GM03348 (cell line): ENCODE measurements around the gene PLIN5.

ENCODE experiments used
- DNase-seq: peaks from one replicate; pipeline ENCODE4 v3.0.0; 2012; ENCODE audit warnings: low spot score

The PLIN5 gene

DNA sequence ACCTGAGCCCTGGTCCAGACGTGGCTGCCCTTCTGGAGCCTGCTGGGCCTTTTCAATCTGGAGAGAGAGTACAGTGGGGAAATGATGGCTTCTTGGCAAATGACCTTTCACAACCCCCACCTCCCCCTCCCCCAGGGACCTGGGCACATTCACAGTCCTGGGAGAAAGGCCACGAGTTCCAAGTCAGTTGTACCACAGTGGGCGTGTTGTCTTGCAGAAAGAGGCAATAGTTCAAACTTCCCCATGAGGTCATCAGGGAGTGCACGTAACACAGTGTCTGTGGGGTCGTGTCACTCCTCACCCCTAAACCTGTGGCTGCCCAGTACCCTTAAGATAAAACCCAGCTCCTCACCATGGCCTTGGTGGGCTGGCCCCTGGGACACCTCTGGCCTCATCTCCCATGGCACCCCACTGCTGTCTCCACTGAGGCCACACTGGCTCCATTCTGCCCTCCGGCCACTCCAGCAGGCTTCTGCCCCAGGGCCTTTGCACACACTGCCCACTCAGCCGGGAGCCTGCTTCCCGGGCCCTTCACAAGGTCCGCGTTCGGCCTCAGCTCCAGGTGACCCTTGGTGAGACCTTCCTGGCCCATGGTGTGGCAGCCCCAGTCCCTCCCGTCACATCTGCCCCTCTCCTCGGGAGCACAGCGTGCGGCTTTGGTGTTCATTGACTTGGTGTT is 30.0 kb downstream of the PLIN5 start:
- no peak for DNase-seq

DNA sequence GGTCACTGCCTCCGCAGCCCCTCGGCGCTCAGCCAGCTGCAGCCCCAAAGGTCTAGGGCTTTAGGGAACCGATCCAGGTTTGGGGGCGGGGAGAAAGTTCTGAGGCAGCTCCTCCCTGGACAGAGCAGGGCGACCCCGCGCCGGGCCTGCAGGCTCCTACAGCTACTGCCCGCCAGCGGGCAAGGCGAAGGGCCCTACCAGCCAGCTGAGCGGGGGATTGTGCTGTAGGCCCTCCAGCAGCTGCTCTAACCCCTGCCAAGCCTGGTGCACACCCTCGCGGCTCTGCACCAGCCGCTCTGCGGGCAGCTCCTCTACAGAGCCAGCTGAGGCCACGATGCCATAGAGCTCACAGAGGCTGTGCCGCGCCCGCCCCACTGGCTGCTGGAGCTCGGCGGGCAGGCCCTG is 30.7 kb downstream of the PLIN5 start:
- DNase-seq = no peak

DNA sequence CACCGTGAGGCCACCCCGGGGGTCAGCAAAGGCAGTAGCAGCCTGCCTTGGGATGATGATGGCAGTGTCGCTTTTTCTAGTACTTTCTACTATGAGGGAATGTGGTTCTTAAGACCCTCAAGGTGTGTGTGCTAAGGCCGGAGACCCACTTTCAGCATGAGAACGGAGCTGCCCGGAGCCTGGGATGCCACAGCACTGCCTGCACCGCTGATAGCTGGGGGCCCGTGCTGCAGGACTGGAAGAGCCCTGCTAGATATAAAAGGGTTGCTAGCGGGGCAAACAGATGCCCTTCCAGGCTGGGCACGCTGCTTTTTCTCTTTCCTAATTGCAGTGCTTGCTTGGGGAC is 31.2 kb downstream of the PLIN5 start:
- no peak for DNase-seq

DNA sequence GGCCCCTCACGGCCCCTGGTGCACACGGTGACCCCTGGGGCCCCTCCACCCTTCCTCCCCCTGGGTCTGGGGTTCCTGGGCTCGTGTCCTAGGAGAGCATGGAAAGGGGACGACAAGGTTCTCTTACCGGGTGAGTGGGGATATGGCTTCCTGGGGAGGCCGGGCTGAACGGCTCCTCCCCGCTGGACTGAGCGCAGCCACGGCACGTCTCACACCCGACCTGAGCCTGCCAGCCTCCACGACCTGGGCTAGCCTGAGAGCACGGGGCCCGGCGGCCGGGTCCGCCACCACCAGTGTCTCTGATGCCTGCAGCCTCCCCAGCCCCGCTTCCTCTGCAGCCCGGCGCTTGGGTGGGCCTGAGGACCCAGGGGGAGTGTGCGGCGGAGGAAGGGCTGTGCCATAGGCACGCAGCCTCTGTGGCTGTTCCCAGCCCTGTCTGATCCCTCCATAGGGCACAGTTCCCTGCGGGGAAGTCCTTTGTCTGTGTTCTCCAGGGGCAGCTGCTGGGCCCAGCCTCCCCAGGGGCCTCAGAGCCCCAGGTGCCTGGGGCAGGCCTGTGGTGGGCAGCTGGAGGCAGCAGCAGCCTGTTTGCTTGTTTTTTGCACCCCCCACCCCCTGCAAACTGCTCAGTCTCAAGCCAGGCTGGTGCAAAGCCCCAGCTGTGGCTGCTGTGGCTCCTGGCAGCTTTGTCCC is 31.7 kb downstream of the PLIN5 start:
- no peak for DNase-seq

DNA sequence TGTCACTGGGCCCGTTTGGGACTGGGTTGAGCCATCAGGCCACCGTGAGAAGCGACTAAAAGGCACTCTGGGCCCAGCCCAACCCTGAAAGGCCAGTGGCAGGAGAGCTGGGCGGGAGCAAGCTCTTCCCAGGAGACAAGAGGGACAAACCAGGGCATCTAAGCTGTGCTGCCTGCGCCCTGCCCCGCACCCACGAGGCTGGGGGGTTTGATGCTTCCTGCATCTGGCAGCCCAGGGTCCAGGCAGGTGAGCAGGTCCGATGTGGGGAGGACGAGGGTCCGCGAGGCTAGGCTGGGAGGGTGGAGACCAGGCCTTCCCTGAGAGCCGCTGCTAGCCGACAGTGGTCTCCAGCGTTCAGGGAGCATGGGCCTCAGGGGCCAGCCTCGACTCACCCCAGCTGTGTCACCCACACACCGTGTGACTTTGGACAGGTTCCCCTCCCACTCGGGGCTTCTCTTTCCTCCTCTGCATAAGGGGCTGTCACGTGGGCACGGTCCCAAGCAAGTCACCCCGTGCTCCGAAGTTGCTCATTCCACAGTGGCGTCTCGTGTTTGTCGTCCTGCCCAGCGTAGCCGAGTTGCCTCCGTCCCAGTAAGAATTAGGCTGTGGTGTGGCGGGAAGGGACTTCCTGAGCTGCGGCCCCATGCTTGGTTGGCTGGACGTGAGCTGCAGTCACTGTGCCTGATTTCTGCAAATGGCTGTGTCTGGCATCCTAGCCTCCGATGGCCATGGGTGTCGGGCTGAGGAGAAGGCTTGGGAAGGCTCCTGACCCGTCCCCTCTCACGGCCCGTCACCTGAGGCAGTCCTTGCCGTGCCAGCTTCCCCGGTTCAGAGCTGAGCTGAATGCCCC is 32.5 kb downstream of the PLIN5 start:
- no peak for DNase-seq

DNA sequence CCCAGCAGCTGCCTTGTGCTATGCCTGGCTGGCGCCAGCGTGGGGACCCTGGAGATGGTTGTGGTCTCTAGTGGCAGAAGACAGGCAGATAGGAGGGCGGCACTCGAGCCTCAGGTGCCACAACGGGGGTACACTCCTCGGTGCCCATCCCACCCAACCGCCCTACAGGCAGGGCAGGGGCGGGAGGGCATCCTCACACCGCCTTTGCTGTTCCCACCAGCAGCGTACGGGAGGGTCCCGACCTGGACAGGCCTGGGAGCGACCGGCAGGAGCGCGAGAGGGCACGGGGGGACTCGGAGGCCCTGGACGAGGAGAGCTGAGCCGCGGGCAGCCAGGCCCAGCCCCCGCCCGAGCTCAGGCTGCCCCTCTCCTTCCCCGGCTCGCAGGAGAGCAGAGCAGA is 33.3 kb downstream of the PLIN5 start:
- DNase-seq = no peak

DNA sequence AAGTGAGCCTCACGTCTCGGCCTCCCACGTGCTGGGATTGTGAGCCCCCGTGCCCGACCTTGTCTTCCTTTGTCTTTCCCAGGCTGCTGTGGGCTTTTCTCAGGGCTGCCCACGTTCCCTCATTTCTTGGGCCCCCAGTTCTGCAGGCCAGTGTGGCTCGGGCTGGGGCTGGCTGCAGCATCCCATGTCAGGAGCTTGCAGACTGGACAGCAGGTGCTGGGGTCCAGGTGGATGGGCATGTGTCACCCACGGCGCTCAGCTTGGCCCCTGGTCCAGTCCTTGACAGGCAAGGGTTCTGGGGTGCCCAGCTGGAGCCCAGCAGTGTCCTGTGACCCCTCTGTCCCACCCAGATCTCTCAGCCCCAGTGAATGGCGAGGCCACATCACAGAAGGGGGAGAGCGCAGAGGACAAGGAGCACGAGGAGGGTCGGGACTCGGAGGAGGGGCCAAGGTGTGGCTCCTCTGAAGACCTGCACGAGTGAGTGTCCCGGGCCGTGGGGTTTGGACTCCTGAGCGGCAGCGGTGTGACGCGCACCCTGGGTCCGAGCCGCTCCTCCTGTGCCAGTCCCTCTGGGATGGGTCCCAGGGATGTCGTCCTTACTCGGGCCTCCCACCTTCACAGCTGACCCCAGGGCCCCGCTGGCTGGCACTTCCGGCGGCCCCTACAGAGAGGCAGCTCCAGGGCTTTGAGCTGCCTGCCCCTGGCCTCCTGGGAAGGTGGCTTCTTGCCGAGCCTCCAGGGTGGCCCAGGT is 34.0 kb downstream of the PLIN5 start:
- no peak for DNase-seq

DNA sequence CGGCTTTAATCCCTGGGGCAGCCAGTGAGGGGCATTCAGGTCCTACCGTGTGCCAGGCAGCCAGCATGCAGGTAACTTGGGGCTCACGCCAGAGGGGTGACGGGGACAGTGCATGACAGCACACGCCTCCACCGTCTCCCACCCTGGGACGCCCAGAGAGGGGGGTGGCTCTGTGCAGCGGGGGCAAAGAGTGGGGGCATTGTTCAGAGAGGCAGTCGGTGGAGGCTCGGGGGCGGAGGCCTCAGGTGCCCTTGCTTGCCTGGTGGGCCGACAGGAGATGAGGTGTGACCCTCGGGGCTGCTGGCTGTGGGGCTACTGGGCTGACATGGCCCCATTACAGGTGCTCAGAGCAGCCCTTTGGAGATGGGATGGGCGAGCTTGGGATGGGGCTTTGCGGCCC is 35.2 kb downstream of the PLIN5 start:
- DNase-seq = no peak

DNA sequence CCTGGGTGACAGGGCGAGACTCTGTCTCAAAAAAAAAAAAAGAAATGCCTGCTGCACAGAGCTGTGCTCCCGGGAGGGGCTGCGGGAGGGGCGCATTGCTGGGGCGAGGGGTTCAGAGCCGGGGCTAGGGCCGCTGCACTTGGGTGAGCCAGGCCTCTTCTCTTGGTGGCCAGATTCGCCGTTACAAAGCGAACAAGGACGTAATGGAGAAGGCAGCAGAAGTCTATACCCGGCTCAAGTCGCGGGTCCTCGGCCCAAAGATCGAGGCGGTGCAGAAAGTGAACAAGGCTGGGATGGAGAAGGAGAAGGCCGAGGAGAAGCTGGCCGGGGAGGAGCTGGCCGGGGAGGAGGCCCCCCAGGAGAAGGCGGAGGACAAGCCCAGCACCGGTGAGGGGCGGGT is 35.7 kb downstream of the PLIN5 start:
- no peak for DNase-seq

DNA sequence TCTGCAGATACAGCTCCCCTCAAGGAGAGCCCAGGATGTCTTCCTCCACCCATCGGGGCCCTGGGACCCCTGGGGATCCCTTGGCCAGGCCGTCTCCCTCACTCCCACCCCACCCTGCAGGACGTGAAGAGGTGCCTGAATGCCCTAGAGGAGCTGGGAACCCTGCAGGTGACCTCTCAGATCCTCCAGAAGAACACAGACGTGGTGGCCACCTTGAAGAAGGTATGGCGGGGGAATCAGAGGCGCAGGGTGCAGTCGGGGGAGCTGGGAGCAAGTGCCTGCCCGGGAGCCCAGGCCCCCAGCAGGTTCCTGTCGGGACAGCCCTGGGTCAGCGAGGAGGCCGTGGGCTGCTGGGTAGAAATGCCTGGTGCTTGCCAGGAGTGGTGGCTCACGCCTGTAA is 36.3 kb downstream of the PLIN5 start:
- DNase-seq = no peak

DNA sequence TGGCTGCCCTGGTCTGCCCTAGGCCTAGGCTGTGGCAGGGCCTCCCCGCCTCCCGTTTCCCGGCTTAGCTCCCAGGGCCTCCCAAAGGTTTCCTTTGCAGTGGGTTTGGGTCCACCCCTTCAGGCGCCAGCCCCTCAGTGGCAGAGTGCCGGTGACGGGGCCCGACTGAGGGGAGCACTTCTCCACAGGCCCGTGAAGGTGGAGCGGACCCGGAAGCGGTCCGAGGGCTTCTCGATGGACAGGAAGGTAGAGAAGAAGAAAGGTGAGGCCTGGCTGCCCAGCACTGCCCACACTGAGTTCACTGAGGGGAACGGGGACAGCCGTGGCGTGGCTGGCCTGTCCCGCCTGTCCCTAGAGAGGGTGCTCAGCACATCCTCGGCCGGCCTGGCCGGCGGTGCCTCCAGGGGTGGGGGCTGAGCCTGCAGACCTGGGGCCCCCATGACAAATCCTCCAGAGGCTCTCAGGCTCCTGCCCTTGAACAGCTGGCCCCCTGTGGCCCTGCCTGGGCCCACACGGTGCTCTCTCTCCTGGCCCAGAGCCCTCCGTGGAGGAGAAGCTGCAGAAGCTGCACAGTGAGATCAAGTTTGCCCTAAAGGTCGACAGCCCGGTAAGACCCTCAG is 37.1 kb downstream of the PLIN5 start:
- DNase-seq = no peak

DNA sequence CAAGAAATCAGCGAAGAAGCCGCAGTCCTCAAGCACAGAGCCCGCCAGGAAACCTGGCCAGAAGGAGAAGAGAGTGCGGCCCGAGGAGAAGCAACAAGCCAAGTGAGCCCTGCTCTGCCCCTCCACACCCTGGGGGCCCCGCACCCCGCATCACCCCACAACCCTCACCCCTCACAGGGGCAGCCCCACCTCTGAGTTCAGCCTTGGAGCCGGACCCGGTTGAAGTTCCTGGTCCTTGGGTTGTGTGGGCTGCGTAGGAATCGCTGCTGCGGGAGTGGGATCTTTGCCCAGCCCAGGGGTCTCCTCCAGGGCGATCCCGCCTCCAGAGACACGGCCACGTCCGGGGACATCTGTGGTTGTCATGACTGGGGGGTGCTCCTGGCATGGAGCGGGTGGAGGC is 38.7 kb downstream of the PLIN5 start:
- no peak for DNase-seq

DNA sequence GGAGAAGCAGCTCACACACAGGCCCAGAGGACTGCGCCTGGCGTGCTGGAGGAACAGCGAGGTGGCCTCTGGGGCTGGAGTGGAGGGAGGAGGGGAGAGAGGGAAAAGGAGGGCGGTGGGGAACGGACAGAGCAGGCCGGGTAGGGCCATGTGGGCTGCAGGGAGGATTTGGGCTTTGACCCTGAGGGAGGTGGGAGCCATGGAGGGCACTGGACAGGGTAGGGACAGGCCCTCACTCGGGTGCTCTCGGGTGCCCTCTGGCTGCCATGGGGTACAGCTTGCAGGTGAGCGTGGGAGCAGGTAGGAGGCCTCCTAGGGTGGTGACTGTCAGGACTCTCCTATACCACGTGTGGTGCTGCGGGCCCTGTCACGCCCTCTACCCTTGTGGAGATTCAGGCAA is 39.6 kb downstream of the PLIN5 start:
- DNase-seq = no peak

DNA sequence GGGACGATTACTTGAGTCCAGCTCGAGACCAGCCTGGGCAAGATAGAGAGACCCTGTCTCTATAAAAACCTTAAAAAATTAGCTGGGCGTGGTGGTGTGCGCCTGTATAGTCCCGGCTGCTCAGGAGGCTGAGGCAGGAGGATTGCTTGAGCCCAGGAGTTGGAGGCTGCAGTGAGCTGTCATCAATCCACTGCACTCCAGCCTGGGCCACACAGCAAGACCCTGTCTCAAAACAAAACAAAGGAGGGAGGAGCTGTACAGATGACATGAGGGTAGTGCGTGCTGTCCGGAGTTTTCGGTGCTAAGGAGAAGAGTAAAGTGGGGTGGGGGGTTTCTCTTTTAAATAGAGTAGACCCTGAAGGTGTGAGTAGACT is 40.3 kb downstream of the PLIN5 start:
- no peak for DNase-seq

DNA sequence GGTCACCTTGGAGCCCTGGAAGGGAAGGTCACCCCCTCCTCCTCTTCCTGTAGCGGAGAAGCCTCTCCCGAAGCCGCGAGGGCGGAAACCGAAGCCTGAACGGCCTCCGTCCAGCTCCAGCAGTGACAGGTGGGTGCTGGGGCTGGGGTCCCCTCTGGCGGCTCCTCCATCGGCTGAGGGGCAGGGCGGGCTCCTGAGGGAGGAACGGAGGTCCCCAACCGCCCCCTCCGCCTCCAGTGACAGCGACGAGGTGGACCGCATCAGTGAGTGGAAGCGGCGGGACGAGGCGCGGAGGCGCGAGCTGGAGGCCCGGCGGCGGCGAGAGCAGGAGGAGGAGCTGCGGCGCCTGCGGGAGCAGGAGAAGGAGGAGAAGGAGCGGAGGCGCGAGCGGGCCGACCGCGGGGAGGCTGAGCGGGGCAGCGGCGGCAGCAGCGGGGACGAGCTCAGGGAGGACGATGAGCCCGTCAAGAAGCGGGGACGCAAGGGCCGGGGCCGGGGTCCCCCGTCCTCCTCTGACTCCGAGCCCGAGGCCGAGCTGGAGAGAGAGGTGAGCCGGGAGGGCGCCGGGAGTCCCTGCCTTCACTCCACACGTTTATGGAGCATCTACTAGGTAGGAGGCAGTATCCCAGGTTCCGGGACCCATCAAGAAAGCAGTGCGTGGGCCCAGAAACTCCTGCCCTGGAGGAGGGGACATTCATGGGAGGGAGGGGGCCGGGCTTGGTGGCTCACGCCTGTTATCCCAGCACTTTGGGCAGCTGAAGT is 40.9 kb downstream of the PLIN5 start:
- DNase-seq = no peak

DNA sequence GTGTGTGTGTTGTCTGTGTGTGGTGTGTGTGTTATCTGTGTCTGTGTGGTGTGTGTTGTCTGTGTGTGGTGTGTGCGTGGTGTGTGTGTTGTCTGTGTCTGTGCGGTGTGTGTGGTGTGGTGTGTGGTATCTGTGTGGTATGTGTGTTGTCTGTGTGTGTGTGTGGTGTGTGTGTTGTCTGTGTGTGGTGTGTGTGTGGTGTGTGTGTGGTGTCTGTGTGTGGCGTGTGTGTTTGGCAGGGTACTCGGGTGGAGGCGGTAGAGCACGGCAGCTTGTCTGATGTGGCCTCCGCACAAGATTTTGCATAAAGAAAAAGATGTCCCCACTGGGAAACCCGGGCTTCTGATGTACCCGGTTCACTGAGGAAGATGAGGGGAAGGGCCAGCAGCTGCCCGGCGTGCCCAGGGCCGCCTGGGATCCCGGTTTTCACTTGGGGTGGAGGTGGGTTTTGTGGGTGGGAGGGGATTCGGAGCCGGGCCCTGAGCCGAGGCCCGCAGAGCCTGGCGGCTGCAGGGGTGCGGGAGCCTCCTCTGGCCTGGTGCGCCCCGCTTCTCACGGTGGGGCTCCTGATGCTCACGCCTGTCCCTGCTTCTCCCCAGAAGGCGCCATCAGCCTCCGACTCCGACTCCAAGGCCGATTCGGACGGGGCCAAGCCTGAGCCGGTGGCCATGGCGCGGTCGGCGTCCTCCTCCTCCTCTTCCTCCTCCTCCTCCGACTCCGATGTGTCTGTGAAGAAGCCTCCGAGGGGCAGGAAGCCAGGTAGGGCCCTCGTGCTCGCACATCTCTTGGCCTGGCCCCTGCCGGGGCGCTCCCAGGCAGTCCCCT is 41.7 kb downstream of the PLIN5 start:
- DNase-seq = no peak

DNA sequence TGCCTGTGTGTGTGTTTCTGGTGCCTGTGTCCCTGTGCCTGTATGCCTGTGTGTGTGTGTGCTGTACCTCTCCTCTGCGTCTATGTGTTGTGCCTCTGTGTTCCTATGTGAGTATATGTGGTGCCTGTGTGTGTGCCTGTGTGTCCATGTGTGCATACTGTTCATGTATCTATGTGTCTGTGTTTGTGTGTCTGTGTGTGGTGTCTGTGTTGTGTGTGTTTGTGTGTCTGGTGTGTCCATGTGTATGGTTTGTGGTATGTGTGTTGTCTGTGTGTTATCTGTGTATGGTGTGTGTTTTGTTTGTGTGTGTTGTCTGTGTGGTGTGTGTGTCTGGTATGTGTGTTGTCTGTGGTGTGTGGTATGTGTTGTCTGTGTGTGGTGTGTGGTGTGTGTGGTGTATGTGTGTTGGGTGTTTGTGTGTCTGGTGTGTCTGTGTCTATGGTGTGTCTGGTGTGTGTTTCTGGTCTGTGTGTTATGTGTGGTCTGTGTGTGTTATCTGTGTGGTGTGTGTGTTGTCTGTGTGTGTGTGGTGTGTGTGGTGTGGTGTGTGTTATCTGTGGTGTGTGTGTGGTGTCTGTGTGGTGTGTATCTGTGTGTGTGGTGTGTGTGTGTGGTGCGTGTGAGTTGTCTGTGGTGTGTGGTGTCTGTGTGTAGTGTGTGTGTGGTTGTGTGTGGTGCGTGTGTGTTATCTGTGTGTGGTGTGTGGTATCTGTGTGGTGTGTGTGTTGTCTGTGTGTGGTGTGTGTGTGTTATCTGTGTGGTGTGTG is 42.5 kb downstream of the PLIN5 start:
- no peak for DNase-seq

DNA sequence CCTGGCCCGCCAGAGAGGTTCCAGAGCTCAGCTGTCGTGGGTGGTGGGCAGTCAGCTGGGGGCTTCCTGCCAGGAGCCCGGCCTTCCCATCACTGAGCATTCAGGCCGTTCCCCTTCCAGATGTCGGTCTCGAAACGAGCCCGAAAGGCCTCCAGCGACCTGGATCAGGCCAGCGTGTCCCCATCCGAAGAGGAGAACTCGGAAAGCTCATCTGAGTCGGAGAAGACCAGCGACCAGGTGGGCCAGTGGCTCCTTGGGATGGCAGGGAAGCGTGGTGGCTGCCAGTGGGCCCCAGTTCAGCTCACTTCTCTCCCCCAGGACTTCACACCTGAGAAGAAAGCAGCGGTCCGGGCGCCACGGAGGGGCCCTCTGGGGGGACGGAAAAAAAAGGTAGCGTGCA is 43.6 kb downstream of the PLIN5 start:
- no peak for DNase-seq

DNA sequence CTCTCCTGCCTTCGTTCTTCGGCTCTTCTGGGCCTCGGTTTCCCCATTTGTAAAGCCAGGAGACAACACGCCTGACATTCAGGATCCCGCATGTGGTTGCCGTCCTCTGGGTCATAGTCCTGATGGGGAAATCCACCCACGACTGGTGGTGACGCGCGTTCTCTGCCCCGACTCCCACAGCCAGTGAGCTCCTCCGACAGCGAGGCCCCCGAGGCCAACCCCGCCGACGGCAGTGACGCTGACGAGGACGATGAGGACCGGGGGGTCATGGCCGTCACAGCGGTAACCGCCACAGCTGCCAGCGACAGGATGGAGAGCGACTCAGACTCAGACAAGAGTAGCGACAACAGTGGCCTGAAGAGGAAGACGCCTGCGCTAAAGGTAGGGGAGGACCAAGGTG is 46.5 kb downstream of the PLIN5 start:
- DNase-seq = no peak

DNA sequence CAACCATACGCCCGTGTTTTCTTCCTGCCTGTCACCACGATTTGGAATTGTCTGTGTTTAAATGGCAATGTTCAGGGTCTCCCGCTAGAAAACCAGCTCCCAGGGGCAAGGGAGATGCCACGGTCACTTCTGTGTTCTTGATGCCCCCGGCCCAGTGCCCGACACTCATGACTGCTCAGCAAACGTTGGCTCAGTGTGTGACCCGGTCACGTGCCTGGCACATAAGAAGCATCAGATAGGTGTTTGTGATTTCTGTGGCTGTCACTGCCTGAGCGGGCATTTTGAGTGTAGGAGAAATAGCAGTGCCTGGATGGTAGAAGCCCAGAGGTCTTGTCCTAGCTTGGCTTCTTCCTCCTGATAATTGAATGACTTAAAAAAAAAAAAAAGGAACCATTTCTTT is 47.5 kb downstream of the PLIN5 start:
- no peak for DNase-seq
